ENCODE measurements around the gene ACVR1.

The ACVR1 gene

DNA sequence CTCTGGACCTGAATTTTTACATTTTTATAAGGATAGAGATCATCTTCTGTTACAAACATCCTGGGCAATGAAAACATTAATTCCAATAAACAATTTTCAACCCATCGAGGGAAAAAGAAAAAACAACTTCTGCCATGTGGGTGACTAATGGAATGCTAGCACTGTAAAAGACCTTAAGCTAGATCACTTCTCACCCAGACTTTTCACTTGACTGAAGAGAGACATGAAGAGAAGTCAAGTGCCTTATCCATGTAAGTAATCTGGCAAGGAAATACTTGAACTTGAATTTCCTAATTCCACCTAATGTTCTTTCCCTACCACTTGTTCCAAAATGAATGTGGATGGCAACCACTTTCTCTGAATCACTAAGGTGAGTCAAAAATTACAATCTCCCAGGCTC, 149.2 kb downstream of the ACVR1 start:
- no peak for DNase-seq (ENCODE audit: low spot score)
- Histone ChIP-seq H3K4me1 (ENCODE audit: control insufficient read depth in 2 of 2, insufficient read depth in 1 of 2, low read depth in 1 of 2, low read length in 2 of 2) (no peaks in the 10 kb centered on the region), H3K27me3 (ENCODE audit: control insufficient read depth in 3 of 3, insufficient read depth in 3 of 3, low read depth in 1 of 3, low read length in 3 of 3) (no peaks in the 10 kb centered on the region), H3K23ac (ENCODE audit: low read depth, low read length, poor library complexity) (no peak overlapping the region), H3K4me2 (ENCODE audit: insufficient read depth, low read length, poor library complexity, severe bottlenecking) (no peak overlapping the region), H3K9ac (ENCODE audit: low read depth, low read length, poor library complexity) (no peak overlapping the region), H2BK15ac (ENCODE audit: low read length) (no peak overlapping the region), H4K91ac (ENCODE audit: low read depth, low read length, poor library complexity) (no peak overlapping the region), H2BK120ac (ENCODE audit: low read depth, low read length) (no peak overlapping the region), H3K18ac (ENCODE audit: low read length) (no peak overlapping the region), H2BK5ac (ENCODE audit: low read length) (no peak overlapping the region), H2BK12ac (ENCODE audit: low read length) (no peak overlapping the region), H3K36me3 (replicated peaks in 1 of 2; ENCODE audit: control insufficient read depth in 2 of 2, insufficient read depth in 2 of 2, low read length in 2 of 2) (no peaks in the 10 kb centered on the region), H4K8ac (ENCODE audit: low read depth, low read length) (no peak overlapping the region), H3K4ac (ENCODE audit: low read length) (no peak overlapping the region), H3K14ac (ENCODE audit: low read length) (no peak overlapping the region), H2AK5ac (ENCODE audit: low read depth, low read length) (no peak overlapping the region), H2AFZ (ENCODE audit: low read length) (no peak overlapping the region), H3K27ac (replicated peaks; ENCODE audit: low read length) (no peak overlapping the region), H3K9me3 (replicated peaks in 1 of 2; ENCODE audit: control insufficient read depth in 2 of 2, insufficient read depth in 1 of 2, low read depth in 1 of 2, low read length in 2 of 2) (peaks cover 0 to 16% of the 10 kb centered on the region in 2 donors), H3K4me3 (ENCODE audit: low read length in 2 of 2) (no peak overlapping the region), H3K79me1 (ENCODE audit: low read depth, low read length) (no peaks in the 10 kb centered on the region)
- WGBS, 2 donors (ENCODE audit: extremely low coverage in 2 of 2, insufficient read length in 2 of 2, insufficient replicate concordance in 1 of 2) = no CpG with 5 or more reads among the region's 1 CpG

DNA sequence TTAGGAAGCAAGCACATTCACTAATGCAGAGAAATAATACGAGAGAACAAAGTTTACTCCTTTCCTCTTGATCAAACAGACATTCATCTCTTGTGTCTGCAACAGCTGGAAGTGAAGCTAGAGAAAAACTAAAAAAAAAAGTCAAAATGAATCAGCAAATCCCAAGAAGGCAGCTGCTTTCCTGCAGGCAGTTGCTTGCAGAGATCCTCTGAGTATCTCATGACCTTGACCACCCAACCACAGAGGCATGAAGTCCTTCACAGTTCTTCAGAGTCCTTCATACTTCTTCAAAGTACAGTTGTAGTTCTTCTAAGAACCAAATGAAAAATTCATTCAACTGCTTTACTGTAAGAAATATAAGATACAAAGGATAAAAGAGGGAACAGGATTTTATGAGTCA, 150.3 kb downstream of the ACVR1 start:
- Histone ChIP-seq H3K4me1 (ENCODE audit: control insufficient read depth in 2 of 2, insufficient read depth in 1 of 2, low read depth in 1 of 2, low read length in 2 of 2) (no peaks in the 10 kb centered on the region), H3K27ac (replicated peaks; ENCODE audit: low read length) (no peak overlapping the region), H4K8ac (ENCODE audit: low read depth, low read length) (no peak overlapping the region), H3K4me3 (ENCODE audit: low read length in 2 of 2) (no peak overlapping the region), H3K4ac (ENCODE audit: low read length) (no peak overlapping the region), H2BK5ac (ENCODE audit: low read length) (no peak overlapping the region), H3K9me3 (replicated peaks in 1 of 2; ENCODE audit: control insufficient read depth in 2 of 2, insufficient read depth in 1 of 2, low read depth in 1 of 2, low read length in 2 of 2) (peaks cover 2 to 16% of the 10 kb centered on the region in 2 donors), H3K79me1 (ENCODE audit: low read depth, low read length) (no peaks in the 10 kb centered on the region), H3K4me2 (ENCODE audit: insufficient read depth, low read length, poor library complexity, severe bottlenecking) (no peak overlapping the region), H3K18ac (ENCODE audit: low read length) (no peak overlapping the region), H4K91ac (ENCODE audit: low read depth, low read length, poor library complexity) (no peak overlapping the region), H2AFZ (ENCODE audit: low read length) (no peak overlapping the region), H3K9ac (ENCODE audit: low read depth, low read length, poor library complexity) (no peak overlapping the region), H3K14ac (ENCODE audit: low read length) (no peak overlapping the region), H3K27me3 (ENCODE audit: control insufficient read depth in 3 of 3, insufficient read depth in 3 of 3, low read depth in 1 of 3, low read length in 3 of 3) (no peaks in the 10 kb centered on the region), H3K23ac (ENCODE audit: low read depth, low read length, poor library complexity) (no peak overlapping the region), H2AK5ac (ENCODE audit: low read depth, low read length) (no peak overlapping the region), H2BK12ac (ENCODE audit: low read length) (no peak overlapping the region), H2BK120ac (ENCODE audit: low read depth, low read length) (no peak overlapping the region), H3K36me3 (replicated peaks in 1 of 2; ENCODE audit: control insufficient read depth in 2 of 2, insufficient read depth in 2 of 2, low read length in 2 of 2) (no peaks in the 10 kb centered on the region), H2BK15ac (ENCODE audit: low read length) (no peak overlapping the region)
- no peak for DNase-seq (ENCODE audit: low spot score)
- no CpG with 5 or more reads among the region's 1 CpG for WGBS, 2 donors (ENCODE audit: extremely low coverage in 2 of 2, insufficient read length in 2 of 2, insufficient replicate concordance in 1 of 2)

DNA sequence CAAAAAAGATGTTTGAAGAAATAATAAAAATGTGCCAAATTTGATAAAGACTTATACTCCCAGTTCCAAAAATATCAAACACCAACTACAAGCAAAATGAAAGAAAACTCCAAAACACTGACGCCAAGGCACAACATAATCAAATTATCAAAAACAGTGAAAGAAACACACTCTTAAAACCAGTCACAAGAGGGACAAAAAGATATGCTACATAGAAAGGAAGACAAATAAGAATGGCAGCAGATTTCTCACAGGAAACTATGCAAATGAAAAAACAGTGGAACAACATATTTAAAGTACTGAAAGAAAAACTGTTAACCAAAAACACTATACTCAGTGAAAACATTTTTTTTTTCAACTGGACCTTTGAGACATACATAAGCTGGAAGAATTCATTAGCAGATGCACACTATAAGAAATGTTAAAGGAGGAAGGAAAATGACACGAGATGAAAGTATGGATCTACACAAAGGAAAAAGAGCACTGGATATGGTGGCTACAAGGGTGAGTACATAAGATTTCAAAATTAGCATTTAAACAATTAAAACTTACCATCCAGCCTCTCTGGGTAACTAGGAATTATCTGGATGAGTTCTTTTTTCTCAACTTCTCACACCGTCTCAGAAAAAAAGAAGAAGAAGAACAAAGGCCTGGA, 153.4 kb downstream of the ACVR1 start:
- no peak overlapping the region for H3K27ac ChIP-seq (replicated peaks; ENCODE audit: low read length)
- H2AK5ac ChIP-seq (ENCODE audit: low read depth, low read length) = no peak overlapping the region
- no peak overlapping the region for H4K8ac ChIP-seq (ENCODE audit: low read depth, low read length)
- no peak overlapping the region for H3K4me3 ChIP-seq (ENCODE audit: low read length in 2 of 2)
- H3K9me3 ChIP-seq (replicated peaks in 1 of 2; ENCODE audit: control insufficient read depth in 2 of 2, insufficient read depth in 1 of 2, low read depth in 1 of 2, low read length in 2 of 2) = peaks cover 4 to 16% of the 10 kb centered on the region in 2 donors
- no peak overlapping the region for H3K18ac ChIP-seq (ENCODE audit: low read length)
- no peak overlapping the region for H3K23ac ChIP-seq (ENCODE audit: low read depth, low read length, poor library complexity)
- no CpG with 5 or more reads among the region's 3 CpGs for WGBS, 2 donors (ENCODE audit: extremely low coverage in 2 of 2, insufficient read length in 2 of 2, insufficient replicate concordance in 1 of 2)
- no peak overlapping the region for H3K14ac ChIP-seq (ENCODE audit: low read length)
- no peaks in the 10 kb centered on the region for H3K79me1 ChIP-seq (ENCODE audit: low read depth, low read length)
- H2BK5ac ChIP-seq (ENCODE audit: low read length) = no peak overlapping the region
- H3K4me2 ChIP-seq (ENCODE audit: insufficient read depth, low read length, poor library complexity, severe bottlenecking) = no peak overlapping the region
- no peaks in the 10 kb centered on the region for H3K27me3 ChIP-seq (ENCODE audit: control insufficient read depth in 3 of 3, insufficient read depth in 3 of 3, low read depth in 1 of 3, low read length in 3 of 3)
- no peaks in the 10 kb centered on the region for H3K4me1 ChIP-seq (ENCODE audit: control insufficient read depth in 2 of 2, insufficient read depth in 1 of 2, low read depth in 1 of 2, low read length in 2 of 2)
- no peaks in the 10 kb centered on the region for H3K36me3 ChIP-seq (replicated peaks in 1 of 2; ENCODE audit: control insufficient read depth in 2 of 2, insufficient read depth in 2 of 2, low read length in 2 of 2)
- H2AFZ ChIP-seq (ENCODE audit: low read length) = no peak overlapping the region
- H3K4ac ChIP-seq (ENCODE audit: low read length) = no peak overlapping the region
- H2BK15ac ChIP-seq (ENCODE audit: low read length) = no peak overlapping the region
- H2BK12ac ChIP-seq (ENCODE audit: low read length) = no peak overlapping the region
- H4K91ac ChIP-seq (ENCODE audit: low read depth, low read length, poor library complexity) = no peak overlapping the region
- H3K9ac ChIP-seq (ENCODE audit: low read depth, low read length, poor library complexity) = no peak overlapping the region
- no peak overlapping the region for H2BK120ac ChIP-seq (ENCODE audit: low read depth, low read length)
- DNase-seq (ENCODE audit: low spot score) = no peak

DNA sequence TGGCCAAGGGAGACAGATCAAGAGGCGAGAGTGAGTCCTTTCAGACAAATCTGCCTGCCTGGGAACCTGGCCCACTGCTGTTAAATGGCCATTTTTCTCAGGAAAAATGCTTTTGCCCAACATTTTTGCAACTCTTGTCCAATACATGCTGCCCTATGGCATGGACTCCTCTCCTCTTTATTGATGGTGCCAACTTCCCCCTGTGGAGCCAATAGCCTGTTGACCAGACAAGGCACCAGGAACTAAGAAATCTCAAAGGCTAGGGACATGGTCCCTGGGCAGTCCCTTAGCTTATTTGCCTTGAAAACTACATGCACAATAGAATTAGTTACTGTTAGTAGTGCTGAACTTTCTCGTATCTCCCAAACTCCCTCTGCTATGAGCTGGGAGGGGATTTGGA, 155.6 kb downstream of the ACVR1 start:
- Histone ChIP-seq H3K27me3 (ENCODE audit: control insufficient read depth in 3 of 3, insufficient read depth in 3 of 3, low read depth in 1 of 3, low read length in 3 of 3) (no peaks in the 10 kb centered on the region), H3K23ac (ENCODE audit: low read depth, low read length, poor library complexity) (no peak overlapping the region), H3K4me3 (ENCODE audit: low read length in 2 of 2) (no peak overlapping the region), H3K4me1 (ENCODE audit: control insufficient read depth in 2 of 2, insufficient read depth in 1 of 2, low read depth in 1 of 2, low read length in 2 of 2) (no peaks in the 10 kb centered on the region), H3K18ac (ENCODE audit: low read length) (no peak overlapping the region), H2BK5ac (ENCODE audit: low read length) (no peak overlapping the region), H3K4ac (ENCODE audit: low read length) (no peak overlapping the region), H2BK120ac (ENCODE audit: low read depth, low read length) (no peak overlapping the region), H2BK15ac (ENCODE audit: low read length) (no peak overlapping the region), H3K36me3 (replicated peaks in 1 of 2; ENCODE audit: control insufficient read depth in 2 of 2, insufficient read depth in 2 of 2, low read length in 2 of 2) (no peaks in the 10 kb centered on the region), H2AK5ac (ENCODE audit: low read depth, low read length) (no peak overlapping the region), H2BK12ac (ENCODE audit: low read length) (no peak overlapping the region), H3K4me2 (ENCODE audit: insufficient read depth, low read length, poor library complexity, severe bottlenecking) (no peak overlapping the region), H3K14ac (ENCODE audit: low read length) (no peak overlapping the region), H4K91ac (ENCODE audit: low read depth, low read length, poor library complexity) (no peak overlapping the region), H4K8ac (ENCODE audit: low read depth, low read length) (no peak overlapping the region), H2AFZ (ENCODE audit: low read length) (no peak overlapping the region), H3K9me3 (replicated peaks in 1 of 2; ENCODE audit: control insufficient read depth in 2 of 2, insufficient read depth in 1 of 2, low read depth in 1 of 2, low read length in 2 of 2) (peaks cover 4 to 16% of the 10 kb centered on the region in 2 donors), H3K27ac (replicated peaks; ENCODE audit: low read length) (no peak overlapping the region), H3K9ac (ENCODE audit: low read depth, low read length, poor library complexity) (no peak overlapping the region), H3K79me1 (ENCODE audit: low read depth, low read length) (no peaks in the 10 kb centered on the region)
- no peak for DNase-seq (ENCODE audit: low spot score)
- no CpG with 5 or more reads among the region's 2 CpGs for WGBS, 2 donors (ENCODE audit: extremely low coverage in 2 of 2, insufficient read length in 2 of 2, insufficient replicate concordance in 1 of 2)
